ENCODE data around the gene IRF7. TPM values are rescaled to one million over a fixed set of nuclear protein-coding genes. Genes with fewer than 3 reads are reported as not detected.

Gene IRF7
- total RNA-seq, 4 donors from 2014 or later, result 5.4 to 25.4 (median 13.9) TPM

- TF ChIP-seq POLR2AphosphoS5 (IDR thresholded peaks at IDR 0.05) (no peak), EP300 (IDR thresholded peaks at IDR 0.05) (no peak), POLR2A (IDR thresholded peaks at IDR 0.05) (no peak), CTCF (IDR thresholded peaks at IDR 0.05) (no peak)
- 88% methylated on average over 19 of the region's 57 CpGs; no CpG with 5 or more reads in 1 of the 2 donors for WGBS, 2 donors (ENCODE audit: low coverage in 1 of 2)
- H3K27me3 ChIP-seq, result no peaks in the 10 kb centered on the region
- no peak overlapping the region for H3K4me3 ChIP-seq
- H3K4me1 ChIP-seq, result peaks cover 0 to 43% (median 28%) of the 10 kb centered on the region in 3 donors
- no peak overlapping the region for H3K27ac ChIP-seq
- peaks cover 0 to 57% of the 10 kb centered on the region in 2 donors for H3K36me3 ChIP-seq
- no peaks in the 10 kb centered on the region for H3K9me3 ChIP-seq
- ATAC-seq, result no peak
These were observed 1.6 kb upstream of the IRF7 start for GRCh38 chr11:617199-617911.

DNA sequence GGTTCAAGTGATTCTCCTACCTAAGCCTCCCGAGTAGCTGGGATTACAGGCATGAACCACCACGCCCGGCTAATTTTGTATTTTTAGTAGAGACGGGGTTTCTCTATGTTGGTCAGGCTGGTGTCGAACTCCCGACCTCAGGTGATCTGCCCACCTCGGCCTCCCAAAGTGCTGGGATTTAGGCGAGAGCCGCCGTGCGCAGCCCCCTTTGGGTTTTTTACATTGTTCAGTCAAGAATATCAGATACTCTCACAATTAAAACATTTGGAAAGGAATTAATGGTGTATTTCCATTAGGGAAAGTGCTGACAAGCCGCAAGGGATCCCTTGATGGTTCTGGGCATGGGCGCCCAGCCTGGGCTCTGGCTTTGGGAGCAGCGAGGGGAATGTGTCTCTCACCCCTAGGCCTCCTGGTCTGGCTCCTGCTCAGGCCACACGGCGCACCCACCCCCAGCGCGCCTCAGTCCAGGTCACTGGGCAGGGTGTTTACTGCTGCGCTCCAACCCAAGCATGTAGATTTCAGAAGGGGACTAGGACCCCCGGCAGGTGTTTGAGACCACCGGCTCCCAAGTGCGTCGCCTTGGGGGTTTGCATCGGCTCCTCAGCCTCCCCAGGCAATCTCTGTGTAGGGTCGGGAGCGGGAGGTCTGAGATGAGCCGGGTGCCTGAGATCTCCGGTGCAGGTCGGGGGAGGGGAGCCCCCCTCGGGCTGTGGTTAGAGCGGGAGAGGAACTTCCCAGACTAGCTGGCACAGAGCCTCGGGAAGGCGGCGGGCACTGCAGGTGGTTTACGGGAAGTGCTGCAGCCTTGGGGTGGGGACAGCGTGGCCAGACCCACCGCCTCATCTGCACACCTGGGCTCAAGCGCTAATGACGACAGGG is 809 bp upstream of the IRF7 start:
- Histone ChIP-seq H3K27ac (peak overlapping the region in 3 of 4 donors; percentile 87 to 94 (median 93)), H3K4me1 (peaks cover 0 to 44% (median 28%) of the 10 kb centered on the region in 3 donors), H3K4me3 (peak overlapping the region in 1 of 2 donors; percentile 75), H3K27me3 (no peaks in the 10 kb centered on the region), H3K9me3 (no peaks in the 10 kb centered on the region), H3K36me3 (peaks cover 0 to 57% of the 10 kb centered on the region in 2 donors)
- TF ChIP-seq POLR2AphosphoS5 (IDR thresholded peaks at IDR 0.05), result no peak
- no peak for TF ChIP-seq CTCF (IDR thresholded peaks at IDR 0.05)
- TF ChIP-seq EP300 (IDR thresholded peaks at IDR 0.05), result no peak
- TF ChIP-seq POLR2A (IDR thresholded peaks at IDR 0.05), result no peak
- 69 to 80% methylated on average over 8 to 17 of the region's 39 CpGs for WGBS, 2 donors (ENCODE audit: low coverage in 1 of 2)
- ATAC-seq, result no peak

DNA sequence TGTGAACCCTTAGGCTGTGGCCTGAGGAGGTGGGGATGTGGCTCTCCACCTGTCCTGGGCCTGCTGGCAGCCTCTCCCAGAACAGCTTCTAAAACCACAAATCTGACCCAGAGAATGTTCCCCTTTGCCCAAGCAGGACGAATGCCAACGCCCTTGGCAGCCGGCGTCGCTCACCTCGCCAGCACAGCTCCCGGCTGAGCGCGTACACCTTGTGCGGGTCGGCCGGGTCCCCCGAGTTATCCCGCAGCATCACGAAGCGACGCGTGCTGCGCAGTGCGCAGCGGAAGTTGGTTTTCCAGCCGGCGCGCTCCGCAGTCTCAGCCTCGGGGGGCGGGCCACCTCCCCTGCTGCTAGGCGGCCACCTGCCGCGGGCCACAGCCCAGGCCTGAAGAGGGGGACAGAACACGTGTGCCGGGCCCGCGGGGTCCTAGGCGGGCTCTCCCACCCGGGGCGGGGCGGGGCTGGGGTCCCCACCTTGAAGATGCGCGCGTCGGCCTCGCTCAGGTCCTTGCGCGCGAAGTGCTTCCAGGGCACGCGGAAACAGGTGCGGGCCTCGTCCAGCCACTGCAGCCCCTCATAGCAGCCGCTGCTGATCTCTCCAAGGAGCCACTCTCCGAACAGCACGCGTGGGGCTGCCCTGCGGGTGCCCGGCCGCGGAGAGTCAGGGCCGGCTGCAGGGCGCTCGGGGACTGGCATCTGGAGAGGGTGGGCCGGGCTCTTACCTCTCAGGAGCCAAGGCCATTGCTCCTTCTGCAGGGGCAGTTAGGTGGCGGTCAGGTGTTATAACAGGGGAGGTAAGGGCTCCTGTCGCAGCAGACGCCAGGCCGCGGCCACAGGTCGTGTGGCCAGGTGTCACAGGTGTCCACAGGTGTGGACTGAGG is 887 bp downstream of the IRF7 start:
- H3K4me3 ChIP-seq, result peak overlapping the region; percentile 44 to 75
- peak overlapping the region; percentile 51 to 94 (median 90) for H3K27ac ChIP-seq
- H3K9me3 ChIP-seq, result no peaks in the 10 kb centered on the region
- peaks cover 0 to 68% of the 10 kb centered on the region in 2 donors for H3K36me3 ChIP-seq
- ATAC-seq, result no peak
- 88% methylated on average over 10 of the region's 68 CpGs; no CpG with 5 or more reads in 1 of the 2 donors for WGBS, 2 donors (ENCODE audit: low coverage in 1 of 2)
- H3K27me3 ChIP-seq, result no peaks in the 10 kb centered on the region
- no peak for TF ChIP-seq POLR2AphosphoS5 (IDR thresholded peaks at IDR 0.05)
- H3K4me1 ChIP-seq, result peaks cover 0 to 44% (median 28%) of the 10 kb centered on the region in 3 donors

DNA sequence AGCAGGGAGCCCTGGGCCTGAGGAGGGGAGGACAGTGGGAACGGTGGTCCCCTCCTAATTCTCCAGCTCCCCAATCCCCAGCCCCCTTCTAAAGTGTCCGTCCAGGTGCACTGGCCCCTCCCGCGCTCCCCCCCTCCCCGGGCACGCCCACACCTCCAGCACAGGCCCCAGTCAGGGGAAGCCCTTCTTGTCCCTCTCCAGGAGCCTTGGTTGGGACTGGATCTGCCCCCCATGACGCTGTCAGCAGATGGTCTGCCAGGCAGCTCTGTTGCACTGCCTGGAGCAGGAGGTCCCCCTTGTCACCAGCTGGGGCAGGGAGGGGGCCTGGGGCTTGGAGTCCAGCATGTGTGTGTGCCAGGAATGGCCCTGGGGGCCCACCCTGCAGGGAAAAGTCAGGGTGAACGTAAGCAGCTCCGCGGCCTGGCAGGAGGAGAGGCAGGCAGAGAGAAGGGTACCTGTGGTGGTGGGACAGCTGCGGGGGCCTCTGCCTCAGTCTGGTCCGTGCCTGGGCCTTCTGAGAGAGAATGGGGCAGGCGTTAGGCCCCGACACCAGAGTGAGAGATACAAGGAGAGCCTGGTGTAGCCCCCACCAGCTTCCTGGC is 1.6 kb downstream of the IRF7 start:
- Histone ChIP-seq H3K9me3 (no peaks in the 10 kb centered on the region), H3K4me3 (peak overlapping the region in 1 of 2 donors; percentile 75), H3K27me3 (no peaks in the 10 kb centered on the region), H3K36me3 (peaks cover 0 to 68% of the 10 kb centered on the region in 2 donors), H3K27ac (peak overlapping the region in 3 of 4 donors; percentile 87 to 94 (median 93)), H3K4me1 (peaks cover 0 to 44% (median 28%) of the 10 kb centered on the region in 3 donors)
- WGBS, 2 donors (ENCODE audit: low coverage in 1 of 2), result 83% methylated on average over 4 of the region's 14 CpGs; no CpG with 5 or more reads in 1 of the 2 donors
- no peak for ATAC-seq
- no peak for TF ChIP-seq POLR2A (IDR thresholded peaks at IDR 0.05)
- TF ChIP-seq EP300 (IDR thresholded peaks at IDR 0.05), result no peak
- TF ChIP-seq POLR2AphosphoS5 (IDR thresholded peaks at IDR 0.05), result no peak
- TF ChIP-seq CTCF (IDR thresholded peaks at IDR 0.05), result no peak
